ENCODE data around the gene MAD1L1. TPM values are rescaled to one million over a fixed set of nuclear protein-coding genes. Genes with fewer than 3 reads are reported as not detected.

The MAD1L1 gene
- total and polyA plus RNA-seq, 2 of the 8 experiments (the other 6 are each of a cell fraction or from before 2014, with no cell fraction given) = 40.4 to 44.6 TPM

DNA sequence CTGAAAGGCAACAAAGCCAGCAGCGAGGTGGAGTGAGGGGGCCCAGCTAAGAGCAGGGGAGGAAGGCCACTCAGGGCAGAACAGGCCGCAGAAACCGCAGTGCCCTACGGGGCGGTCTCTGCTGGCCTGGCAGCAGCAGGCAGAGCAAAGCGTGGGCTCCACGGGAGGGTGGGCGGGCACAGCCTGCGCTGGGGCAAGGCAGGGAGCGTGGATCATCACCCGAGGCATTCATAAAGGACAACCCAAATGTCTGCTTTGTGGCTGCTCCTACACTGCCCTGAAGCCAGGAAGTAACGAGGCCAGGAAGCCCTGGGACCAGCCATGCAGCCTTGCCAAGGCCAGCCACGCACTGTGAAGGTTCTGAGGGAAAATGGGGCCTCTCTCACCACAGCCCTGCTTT, 127.5 kb downstream of the MAD1L1 start:
- no peak overlapping the region for H3K27ac ChIP-seq (ENCODE audit: low read depth, low read length)
- WGBS, 2 experiments (ENCODE audit: extremely low coverage in 1 of 2, insufficient coverage in 1 of 2, insufficient read length in 1 of 2, insufficient replicate concordance in 2 of 2, low coverage in 1 of 2, low lambda C conversion rate in 2 of 2, missing lambda C conversion rate in 1 of 2) = 90% methylated on average over 11 of the region's 13 CpGs; no CpG with 5 or more reads in 1 of the 2 experiments
- H3K4me2 ChIP-seq (ENCODE audit: insufficient read depth in 1 of 2, low read depth in 2 of 2, low read length in 2 of 2) = no peak overlapping the region
- H3K4me1 ChIP-seq (replicated peaks in 1 of 4; ENCODE audit: control insufficient read depth in 3 of 4, insufficient read depth in 4 of 4, low read length in 3 of 4) = peaks cover 0 to 33% (median 11%) of the 10 kb centered on the region in 4 experiments; a peak in 6 of 7 replicates
- CTCF ChIA-PET (ENCODE audit: partially characterized antibody) = interaction anchor here (0.6 to 2.3 kb wide), 16 partner anchors 9 to 1132 kb away, joined by 3 to 11 read pairs (median 4); no protein-coding TSS in a partner anchor
- no peak for FAIRE-seq
- H3K9me3 ChIP-seq (ENCODE audit: insufficient read depth in 2 of 2, low read depth in 1 of 2, low read length in 1 of 2) = no peaks in the 10 kb centered on the region
- peak overlapping the region; percentile 36 for H3K18ac ChIP-seq (ENCODE audit: extremely low read depth, low read length)
- H3K36me3 ChIP-seq (ENCODE audit: control insufficient read depth in 2 of 4, insufficient read depth in 4 of 4, low read length in 3 of 4) = no peaks in the 10 kb centered on the region; a peak in 1 of 8 replicates
- no peak overlapping the region for H3K14ac ChIP-seq (ENCODE audit: insufficient read length)
- no peak overlapping the region for H3K4me3 ChIP-seq (ENCODE audit: extremely low read depth in 1 of 4, insufficient read depth in 2 of 4, low read depth in 3 of 4, low read length in 4 of 4)
- H3K23ac ChIP-seq (ENCODE audit: insufficient read length) = no peak overlapping the region
- no peak overlapping the region for H2BK20ac ChIP-seq (ENCODE audit: low read length)
- no peaks in the 10 kb centered on the region for H3K27me3 ChIP-seq (replicated peaks in 1 of 4; ENCODE audit: control insufficient read depth in 3 of 4, extremely low read depth in 1 of 4, insufficient read depth in 3 of 4, low read length in 3 of 4)
- peaks cover 0 to 7% of the 10 kb centered on the region in 2 experiments; a peak in 1 of 4 replicates for H3K79me2 ChIP-seq (ENCODE audit: control insufficient read depth in 1 of 2, insufficient read depth in 2 of 2, low read length in 2 of 2)
- peak overlapping the region; percentile 90 for H2AK5ac ChIP-seq (ENCODE audit: low read depth, low read length)
- H4K20me1 ChIP-seq (replicated peaks in 1 of 2; ENCODE audit: control insufficient read depth in 1 of 2, insufficient read depth in 2 of 2, low read length in 2 of 2) = peaks cover 0 to 8% of the 10 kb centered on the region in 2 experiments
- no peak overlapping the region for H2AFZ ChIP-seq (ENCODE audit: low read length)
- peak overlapping the region; percentile 52 for H4K91ac ChIP-seq (replicated peaks; ENCODE audit: insufficient read length, low read length)
- peak overlapping the region; percentile 79 for H3K4ac ChIP-seq (replicated peaks; ENCODE audit: insufficient read length, low read depth, low read length)
- peak overlapping the region; percentile 84 for H2BK12ac ChIP-seq (ENCODE audit: low read depth, low read length)
- H3K56ac ChIP-seq (replicated peaks; ENCODE audit: insufficient read length, low read depth, low read length) = no peak overlapping the region
- H2BK15ac ChIP-seq (ENCODE audit: low read length) = peak overlapping the region; percentile 77; the same call in 1 of the 2 replicates
- POLR2A ChIA-PET (ENCODE audit: partially characterized antibody) = interaction anchor here (0.6 kb wide), 1 partner anchor 608 kb away, joined by 4 read pairs; no protein-coding TSS in a partner anchor
- no peak overlapping the region for H4K5ac ChIP-seq (ENCODE audit: insufficient read length, low read depth, low read length)
- no peak for DNase-seq (ENCODE audit: low read depth in 1 of 2, low spot score in 2 of 2)
- no peak overlapping the region; a peak in 1 of 7 replicates for H3K9ac ChIP-seq (replicated peaks in 1 of 4; ENCODE audit: extremely low read depth in 1 of 4, low read depth in 3 of 4, low read length in 3 of 4)
- H3K79me1 ChIP-seq (ENCODE audit: low read depth, low read length) = peaks cover 11% of the 10 kb centered on the region
- H3K23me2 ChIP-seq (ENCODE audit: low read depth, low read length) = peaks cover 6% of the 10 kb centered on the region; the same call in 1 of the 2 replicates
- peak overlapping the region; percentile 71; the same call in 1 of the 2 replicates for H2BK5ac ChIP-seq (ENCODE audit: low read depth, low read length)
- H4K8ac ChIP-seq (ENCODE audit: extremely low read depth, insufficient read depth, low read length) = no peak overlapping the region
- H2BK120ac ChIP-seq (replicated peaks; ENCODE audit: low read depth, low read length) = no peak overlapping the region
- TF ChIP-seq, protein P1, sequence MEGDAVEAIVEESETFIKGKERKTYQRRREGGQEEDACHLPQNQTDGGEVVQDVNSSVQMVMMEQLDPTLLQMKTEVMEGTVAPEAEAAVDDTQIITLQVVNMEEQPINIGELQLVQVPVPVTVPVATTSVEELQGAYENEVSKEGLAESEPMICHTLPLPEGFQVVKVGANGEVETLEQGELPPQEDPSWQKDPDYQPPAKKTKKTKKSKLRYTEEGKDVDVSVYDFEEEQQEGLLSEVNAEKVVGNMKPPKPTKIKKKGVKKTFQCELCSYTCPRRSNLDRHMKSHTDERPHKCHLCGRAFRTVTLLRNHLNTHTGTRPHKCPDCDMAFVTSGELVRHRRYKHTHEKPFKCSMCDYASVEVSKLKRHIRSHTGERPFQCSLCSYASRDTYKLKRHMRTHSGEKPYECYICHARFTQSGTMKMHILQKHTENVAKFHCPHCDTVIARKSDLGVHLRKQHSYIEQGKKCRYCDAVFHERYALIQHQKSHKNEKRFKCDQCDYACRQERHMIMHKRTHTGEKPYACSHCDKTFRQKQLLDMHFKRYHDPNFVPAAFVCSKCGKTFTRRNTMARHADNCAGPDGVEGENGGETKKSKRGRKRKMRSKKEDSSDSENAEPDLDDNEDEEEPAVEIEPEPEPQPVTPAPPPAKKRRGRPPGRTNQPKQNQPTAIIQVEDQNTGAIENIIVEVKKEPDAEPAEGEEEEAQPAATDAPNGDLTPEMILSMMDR (IDR thresholded peaks at IDR 0.05; ENCODE audit: control extremely low read depth in 1 of 3, insufficient read depth in 1 of 3, low read depth in 1 of 3, low read length in 3 of 3) = no peak
- TF ChIP-seq NRF1 (IDR thresholded peaks at IDR 0.05; ENCODE audit: low read depth, low read length) = no peak
- TF ChIP-seq ASH2L (IDR thresholded peaks at IDR 0.05; ENCODE audit: low read length) = no peak
- TF ChIP-seq YY1 (IDR thresholded peaks at IDR 0.05; ENCODE audit: low read depth, low read length) = no peak
- TF ChIP-seq SUZ12 (IDR thresholded peaks at IDR 0.05; ENCODE audit: low read length) = no peak
- TF ChIP-seq RXRA (IDR thresholded peaks at IDR 0.05; ENCODE audit: insufficient read depth, low read depth, low read length) = no peak
- TF ChIP-seq TCF12 (IDR thresholded peaks at IDR 0.05; ENCODE audit: low read depth, low read length) = no peak
- TF ChIP-seq EGR1 (IDR thresholded peaks at IDR 0.05; ENCODE audit: borderline replicate concordance, low read depth, low read length) = no peak
- TF ChIP-seq, protein P2, sequence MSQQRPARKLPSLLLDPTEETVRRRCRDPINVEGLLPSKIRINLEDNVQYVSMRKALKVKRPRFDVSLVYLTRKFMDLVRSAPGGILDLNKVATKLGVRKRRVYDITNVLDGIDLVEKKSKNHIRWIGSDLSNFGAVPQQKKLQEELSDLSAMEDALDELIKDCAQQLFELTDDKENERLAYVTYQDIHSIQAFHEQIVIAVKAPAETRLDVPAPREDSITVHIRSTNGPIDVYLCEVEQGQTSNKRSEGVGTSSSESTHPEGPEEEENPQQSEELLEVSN (IDR thresholded peaks at IDR 0.05) = no peak
- TF ChIP-seq POLR2AphosphoS5 (IDR thresholded peaks at IDR 0.05; ENCODE audit: low read depth, low read length) = no peak
- no peak for TF ChIP-seq POLR2A (IDR thresholded peaks at IDR 0.05; ENCODE audit: control extremely low read depth in 1 of 2, low read depth in 2 of 2, low read length in 2 of 2)
